ENCODE results near the gene KCNMA1. TPM values are rescaled to one million over a fixed set of nuclear protein-coding genes. Genes with fewer than 3 reads are reported as not detected.

The KCNMA1 gene
- total RNA-seq, 3 donors from 2014 or later: 45.4 to 312 (median 62.4) TPM

DNA sequence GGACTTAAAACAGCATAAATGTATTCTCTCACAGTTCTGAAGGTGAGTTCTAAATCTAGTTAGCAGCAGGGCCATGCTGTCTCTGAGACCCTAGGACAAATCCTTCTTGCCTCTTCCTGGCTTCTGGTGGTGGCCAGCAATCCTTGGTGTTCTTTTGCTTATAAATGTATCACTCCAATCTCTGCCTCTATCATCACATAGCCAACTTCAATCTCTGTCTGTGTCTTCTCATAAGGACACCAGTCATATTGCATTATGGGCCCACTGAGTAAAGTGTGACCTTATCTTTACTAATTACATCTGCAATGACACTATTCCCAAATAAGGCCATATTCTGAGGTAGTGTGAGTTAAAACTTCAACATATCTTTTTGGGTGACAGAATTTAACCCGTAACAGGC lies 778.9 kb downstream of the KCNMA1 start:
- intact Hi-C loops (cut with DNase I, micrococcal nuclease): no loop called here
- Histone ChIP-seq H3K36me3 (ENCODE audit: low read depth) (no peaks in the 10 kb centered on the region), H3K4me3 (no peak overlapping the region), H3K4me1 (ENCODE audit: low read depth) (no peaks in the 10 kb centered on the region), H3K9me3 (no peaks in the 10 kb centered on the region)
- ATAC-seq: no peak
- TF ChIP-seq, protein P1, sequence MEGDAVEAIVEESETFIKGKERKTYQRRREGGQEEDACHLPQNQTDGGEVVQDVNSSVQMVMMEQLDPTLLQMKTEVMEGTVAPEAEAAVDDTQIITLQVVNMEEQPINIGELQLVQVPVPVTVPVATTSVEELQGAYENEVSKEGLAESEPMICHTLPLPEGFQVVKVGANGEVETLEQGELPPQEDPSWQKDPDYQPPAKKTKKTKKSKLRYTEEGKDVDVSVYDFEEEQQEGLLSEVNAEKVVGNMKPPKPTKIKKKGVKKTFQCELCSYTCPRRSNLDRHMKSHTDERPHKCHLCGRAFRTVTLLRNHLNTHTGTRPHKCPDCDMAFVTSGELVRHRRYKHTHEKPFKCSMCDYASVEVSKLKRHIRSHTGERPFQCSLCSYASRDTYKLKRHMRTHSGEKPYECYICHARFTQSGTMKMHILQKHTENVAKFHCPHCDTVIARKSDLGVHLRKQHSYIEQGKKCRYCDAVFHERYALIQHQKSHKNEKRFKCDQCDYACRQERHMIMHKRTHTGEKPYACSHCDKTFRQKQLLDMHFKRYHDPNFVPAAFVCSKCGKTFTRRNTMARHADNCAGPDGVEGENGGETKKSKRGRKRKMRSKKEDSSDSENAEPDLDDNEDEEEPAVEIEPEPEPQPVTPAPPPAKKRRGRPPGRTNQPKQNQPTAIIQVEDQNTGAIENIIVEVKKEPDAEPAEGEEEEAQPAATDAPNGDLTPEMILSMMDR (IDR thresholded peaks at IDR 0.05): no peak
- no peak for DNase-seq

DNA sequence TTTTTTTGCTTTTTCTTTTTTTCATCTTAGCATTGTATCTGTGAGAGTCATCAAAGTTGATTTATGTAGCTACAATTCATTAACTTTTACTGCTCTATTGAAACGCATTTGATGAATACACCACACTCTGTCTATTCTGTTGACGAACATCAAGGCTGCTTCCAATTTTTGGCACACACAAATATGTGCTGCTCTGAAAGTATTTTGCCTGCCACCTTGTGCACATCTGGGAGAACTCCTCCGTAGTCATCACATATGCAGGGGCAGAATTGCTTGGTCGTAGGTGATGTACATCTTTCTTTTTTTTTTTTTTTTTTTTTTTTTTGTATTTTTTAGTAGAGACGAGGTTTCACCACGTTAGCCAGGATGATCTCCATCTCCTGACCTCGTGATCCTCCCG lies 796.8 kb downstream of the KCNMA1 start:
- H3K4me3 ChIP-seq: no peak overlapping the region
- H3K36me3 ChIP-seq (ENCODE audit: low read depth): no peaks in the 10 kb centered on the region
- TF ChIP-seq, protein P1 (IDR thresholded peaks at IDR 0.05): no peak
- H3K9me3 ChIP-seq: no peaks in the 10 kb centered on the region
- DNase-seq: no peak
- no peak for ATAC-seq
- no peaks in the 10 kb centered on the region for H3K4me1 ChIP-seq (ENCODE audit: low read depth)
- intact Hi-C loops (cut with DNase I, micrococcal nuclease): no loop called here

DNA sequence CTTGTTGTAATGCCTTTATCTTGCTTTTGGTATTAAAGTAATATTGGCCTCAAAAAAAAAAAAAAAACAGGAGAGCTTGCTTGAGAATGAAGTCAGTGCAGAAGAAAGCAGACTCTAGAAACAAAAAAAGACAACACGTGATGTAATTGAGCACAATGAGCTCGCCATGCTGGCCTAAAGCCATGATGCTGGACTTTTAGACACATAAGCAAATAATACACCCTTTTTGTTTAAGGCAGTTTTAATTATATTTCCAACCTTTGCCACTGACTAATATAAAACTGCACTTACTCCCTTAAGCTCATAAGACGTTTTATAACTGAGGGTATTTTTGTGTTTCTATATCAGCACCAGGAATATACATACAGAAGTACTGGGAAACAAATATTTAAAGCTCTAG lies 798.3 kb downstream of the KCNMA1 start:
- TF ChIP-seq, protein P1 (IDR thresholded peaks at IDR 0.05): no peak
- Histone ChIP-seq H3K36me3 (ENCODE audit: low read depth) (no peaks in the 10 kb centered on the region), H3K4me1 (ENCODE audit: low read depth) (no peaks in the 10 kb centered on the region), H3K9me3 (no peaks in the 10 kb centered on the region), H3K4me3 (no peak overlapping the region)
- intact Hi-C loops (cut with DNase I, micrococcal nuclease): no loop called here
- ATAC-seq (peak; percentile 22), DNase-seq (peak in 2 of 3 donors; percentile 36 to 60)

DNA sequence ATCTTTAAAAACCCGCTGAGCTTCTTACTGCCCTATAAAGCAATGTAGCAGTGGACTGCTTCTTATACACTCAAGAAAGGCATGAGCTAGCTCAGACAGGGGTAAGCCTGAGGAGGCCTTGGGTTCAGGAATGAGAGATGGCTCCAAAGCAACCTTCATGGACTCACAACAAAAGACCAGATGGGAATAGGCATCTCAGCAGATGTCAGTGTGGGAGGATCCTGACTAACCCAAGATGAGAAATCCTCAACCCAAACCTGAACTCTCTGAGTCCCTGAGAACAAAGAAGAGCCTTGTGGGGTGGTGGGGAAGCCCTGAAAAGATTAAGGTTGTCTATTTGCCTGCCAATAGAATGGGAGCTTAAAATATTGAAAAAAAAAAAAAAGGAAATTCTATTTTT lies 807.4 kb downstream of the KCNMA1 start:
- TF ChIP-seq, protein P1 (IDR thresholded peaks at IDR 0.05): no peak
- DNase-seq: no peak
- Histone ChIP-seq H3K36me3 (ENCODE audit: low read depth) (no peaks in the 10 kb centered on the region), H3K9me3 (no peaks in the 10 kb centered on the region), H3K4me1 (ENCODE audit: low read depth) (no peaks in the 10 kb centered on the region), H3K4me3 (no peak overlapping the region)
- no peak for ATAC-seq
- intact Hi-C loops (cut with DNase I, micrococcal nuclease): no loop called here

DNA sequence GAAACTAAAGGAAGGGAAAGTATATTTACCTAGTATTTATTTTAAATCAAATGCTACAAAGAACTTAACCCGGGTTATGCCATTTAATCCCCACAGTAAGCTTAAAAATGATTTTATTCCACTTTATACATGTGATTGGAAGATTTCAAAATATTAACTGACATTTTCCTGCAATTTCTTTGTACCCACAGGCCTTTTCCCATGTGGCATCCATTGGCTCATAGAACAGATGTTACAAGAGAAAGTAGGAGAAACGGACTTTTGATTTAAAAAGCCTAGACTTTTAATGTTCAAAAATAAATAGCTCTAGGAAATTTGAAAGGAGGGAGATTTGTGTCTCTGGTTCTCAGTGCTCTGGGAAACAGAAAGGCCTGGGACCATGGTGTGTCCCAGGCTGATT lies 807.9 kb downstream of the KCNMA1 start:
- Histone ChIP-seq H3K4me1 (ENCODE audit: low read depth) (no peaks in the 10 kb centered on the region), H3K4me3 (no peak overlapping the region), H3K36me3 (ENCODE audit: low read depth) (no peaks in the 10 kb centered on the region), H3K9me3 (no peaks in the 10 kb centered on the region)
- ATAC-seq: no peak
- TF ChIP-seq, protein P1 (IDR thresholded peaks at IDR 0.05): no peak
- intact Hi-C loops (cut with DNase I, micrococcal nuclease): no loop called here
- no peak for DNase-seq
